HG02571 (cell line): Measurements from ENCODE around the gene CFAP58.
A peak's percentile ranks its signal among the peaks of the same experiment; 100 is the strongest.

Experiments used
- ATAC-seq: cut with Tn5 transposase; IDR thresholded peaks from one replicate; pipeline ENCODE4 v1.9.1; 2021; ENCODE audit warnings: mild to moderate bottlenecking, moderate library complexity; ENCODE audit not compliant: unreplicated experiment

The CFAP58 gene

GRCh38 chr10:104321725-104322415 is 31.8 kb upstream of the CFAP58 start:
- ATAC-seq = no peak

- no peak for ATAC-seq
Observed at GRCh38 chr10:104322416-104322782, 31.2 kb upstream of the CFAP58 start.

- no peak for ATAC-seq
Observed at GRCh38 chr10:104323085-104323484, 30.5 kb upstream of the CFAP58 start.

- ATAC-seq = no peak
Observed at GRCh38 chr10:104323760-104324201, 29.9 kb upstream of the CFAP58 start.

GRCh38 chr10:104324221-104324686 is 29.4 kb upstream of the CFAP58 start:
- no peak for ATAC-seq

- no peak for ATAC-seq
Observed at GRCh38 chr10:104324931-104325330, 28.7 kb upstream of the CFAP58 start.

- no peak for ATAC-seq
Observed at GRCh38 chr10:104325436-104326435, 27.9 kb upstream of the CFAP58 start.

GRCh38 chr10:104326991-104327610 is 26.5 kb upstream of the CFAP58 start:
- ATAC-seq = no peak

- ATAC-seq = no peak
Observed at GRCh38 chr10:104327745-104328645, 25.6 kb upstream of the CFAP58 start.

- no peak for ATAC-seq
Observed at GRCh38 chr10:104328646-104328895, 25.1 kb upstream of the CFAP58 start.

- ATAC-seq = peak; percentile 41
Observed at GRCh38 chr10:104328896-104329710, 24.5 kb upstream of the CFAP58 start.

GRCh38 chr10:104329735-104330134 is 23.9 kb upstream of the CFAP58 start:
- no peak for ATAC-seq

- no peak for ATAC-seq
Observed at GRCh38 chr10:104330168-104331110, 23.2 kb upstream of the CFAP58 start.

- ATAC-seq = no peak
Observed at GRCh38 chr10:104331208-104331838, 22.3 kb upstream of the CFAP58 start.

- ATAC-seq = no peak
Observed at GRCh38 chr10:104332243-104333031, 21.2 kb upstream of the CFAP58 start.

- no peak for ATAC-seq
Observed at GRCh38 chr10:104333032-104333727, 20.5 kb upstream of the CFAP58 start.
